Lower lobe of right lung (tissue), 2 donors: ENCODE measurements around the gene ST6GALNAC3. TPM values are rescaled to one million over a fixed set of nuclear protein-coding genes. Genes with fewer than 3 reads are reported as not detected.
A peak's percentile ranks its signal among the peaks of the same experiment; 100 is the strongest.

Source experiments
- ATAC-seq, 2 donors: fragments of 200-7000 bp; cut with Tn5 transposase; one replicate each; pipeline ENCODE4 v1.9.1; 2020 to 2022; ENCODE audit warnings: mild to moderate bottlenecking in 2 of 2, moderate library complexity in 2 of 2
- DNase-seq: peaks from one replicate; pipeline ENCODE4 v3.0.0-alpha.2; 2020
- H3K27ac ChIP-seq: fragments of 200-600 bp; one replicate; pipeline ENCODE4 v1.8.0; 2022
- H3K27me3 ChIP-seq: fragments of 200-600 bp; one replicate; pipeline ENCODE4 v1.8.0; 2022; ENCODE audit warnings: low read depth
- H3K36me3 ChIP-seq: fragments of 200-600 bp; one replicate; pipeline ENCODE4 v1.8.0; 2022; ENCODE audit warnings: mild to moderate bottlenecking
- H3K4me1 ChIP-seq: fragments of 200-600 bp; one replicate; pipeline ENCODE4 v1.8.0; 2022
- H3K4me3 ChIP-seq: fragments of 200-600 bp; one replicate; pipeline ENCODE4 v1.8.0; 2022; ENCODE audit warnings: mild to moderate bottlenecking
- H3K9me3 ChIP-seq: fragments of 200-600 bp; one replicate; pipeline ENCODE4 v1.8.0; 2022
- intact Hi-C: fragments of 100-400 bp; cut with DNase I; formaldehyde crosslinking; loops from one replicate; pipeline ENCODE4 v1.11.0; 2022
- total RNA-seq: library from RNA; stranded (reverse); fragmentation: NEBNext Ultra II Directional; extraction: Animal tissue kit (Norgen Biotek cat#: 25700); gene quantifications from one replicate; pipeline ENCODE4 v1.2.1, GENCODE V29; 2021
- TF ChIP-seq, protein P1 (sequence below): fragments of 200-600 bp; IDR thresholded peaks from one replicate; pipeline ENCODE4 v1.8.0; 2022; ENCODE audit warnings: antibody characterized with exemption, mild to moderate bottlenecking
- donor health status: DM: no; HTN: yes; CAD: no; lungs with severe emphysema.

The ST6GALNAC3 gene
- total RNA-seq, 1 donor from 2014 or later = 8.8 TPM

DNA sequence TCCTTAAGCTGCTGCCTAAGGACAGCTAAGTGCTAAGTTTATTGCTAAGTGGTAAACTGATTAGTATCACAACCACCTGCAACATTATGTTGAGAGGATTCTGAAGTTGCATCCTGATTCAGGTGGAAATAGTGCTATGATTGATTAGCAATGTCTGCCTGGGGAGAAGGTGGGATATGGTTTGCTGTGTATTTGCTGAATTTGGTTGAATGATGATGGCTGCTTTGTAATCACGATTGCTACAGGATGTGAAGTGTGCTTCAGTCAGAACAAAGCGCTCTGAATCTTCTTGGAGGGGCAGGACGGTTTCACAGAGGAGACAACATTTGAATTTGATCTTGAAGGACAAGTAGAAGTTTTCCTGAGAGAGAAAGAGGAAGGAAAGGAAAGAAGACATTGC, 226.0 kb downstream of the ST6GALNAC3 start:
- ATAC-seq = no peak
- TF ChIP-seq, protein P1, sequence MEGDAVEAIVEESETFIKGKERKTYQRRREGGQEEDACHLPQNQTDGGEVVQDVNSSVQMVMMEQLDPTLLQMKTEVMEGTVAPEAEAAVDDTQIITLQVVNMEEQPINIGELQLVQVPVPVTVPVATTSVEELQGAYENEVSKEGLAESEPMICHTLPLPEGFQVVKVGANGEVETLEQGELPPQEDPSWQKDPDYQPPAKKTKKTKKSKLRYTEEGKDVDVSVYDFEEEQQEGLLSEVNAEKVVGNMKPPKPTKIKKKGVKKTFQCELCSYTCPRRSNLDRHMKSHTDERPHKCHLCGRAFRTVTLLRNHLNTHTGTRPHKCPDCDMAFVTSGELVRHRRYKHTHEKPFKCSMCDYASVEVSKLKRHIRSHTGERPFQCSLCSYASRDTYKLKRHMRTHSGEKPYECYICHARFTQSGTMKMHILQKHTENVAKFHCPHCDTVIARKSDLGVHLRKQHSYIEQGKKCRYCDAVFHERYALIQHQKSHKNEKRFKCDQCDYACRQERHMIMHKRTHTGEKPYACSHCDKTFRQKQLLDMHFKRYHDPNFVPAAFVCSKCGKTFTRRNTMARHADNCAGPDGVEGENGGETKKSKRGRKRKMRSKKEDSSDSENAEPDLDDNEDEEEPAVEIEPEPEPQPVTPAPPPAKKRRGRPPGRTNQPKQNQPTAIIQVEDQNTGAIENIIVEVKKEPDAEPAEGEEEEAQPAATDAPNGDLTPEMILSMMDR = no peak
- intact Hi-C loops = no loop called here

DNA sequence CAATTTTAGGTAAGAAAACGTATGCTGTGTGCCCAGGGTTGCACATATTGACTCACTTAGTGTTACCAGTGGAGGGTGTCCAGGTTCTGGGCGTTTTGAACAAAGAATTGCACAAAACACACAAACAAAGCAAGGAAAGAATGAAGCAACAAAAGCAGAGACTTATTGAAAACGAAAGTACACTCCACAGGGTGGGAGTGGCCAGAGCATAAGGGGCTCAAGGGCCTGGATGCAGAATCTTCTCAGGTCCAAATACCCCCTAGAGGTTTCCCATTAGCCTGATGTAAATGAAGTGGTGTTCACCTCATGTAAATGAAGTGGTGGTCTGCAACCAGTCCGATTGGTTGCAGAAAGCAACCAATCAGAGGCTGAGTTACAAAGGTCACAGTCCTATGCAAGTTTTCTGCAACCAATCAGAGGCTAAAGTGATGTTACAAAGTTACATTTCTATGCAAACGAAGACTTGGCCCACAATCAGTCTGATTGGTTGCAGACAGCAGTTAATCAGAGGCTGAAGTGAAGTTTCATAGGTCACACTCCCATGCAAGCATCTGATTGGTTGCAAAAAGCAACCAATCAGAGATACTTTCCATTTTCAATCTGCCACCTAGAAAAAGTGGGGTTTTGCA, 228.3 kb downstream of the ST6GALNAC3 start:
- Histone ChIP-seq H3K9me3 (no peaks in the 10 kb centered on the region), H3K27me3 (no peaks in the 10 kb centered on the region), H3K4me3 (no peak overlapping the region), H3K27ac (no peak overlapping the region), H3K4me1 (no peaks in the 10 kb centered on the region), H3K36me3 (no peaks in the 10 kb centered on the region)
- ATAC-seq = peak; percentile 15 to 73
- TF ChIP-seq, protein P1 = no peak
- intact Hi-C loops = no loop called here
- no peak for DNase-seq

More for the DNA sequence above, 226.0 kb downstream of the ST6GALNAC3 start:
- DNase-seq = no peak
- Histone ChIP-seq H3K27ac (no peak overlapping the region), H3K27me3 (no peaks in the 10 kb centered on the region), H3K9me3 (no peaks in the 10 kb centered on the region), H3K4me3 (no peak overlapping the region), H3K36me3 (no peaks in the 10 kb centered on the region), H3K4me1 (no peaks in the 10 kb centered on the region)

DNA sequence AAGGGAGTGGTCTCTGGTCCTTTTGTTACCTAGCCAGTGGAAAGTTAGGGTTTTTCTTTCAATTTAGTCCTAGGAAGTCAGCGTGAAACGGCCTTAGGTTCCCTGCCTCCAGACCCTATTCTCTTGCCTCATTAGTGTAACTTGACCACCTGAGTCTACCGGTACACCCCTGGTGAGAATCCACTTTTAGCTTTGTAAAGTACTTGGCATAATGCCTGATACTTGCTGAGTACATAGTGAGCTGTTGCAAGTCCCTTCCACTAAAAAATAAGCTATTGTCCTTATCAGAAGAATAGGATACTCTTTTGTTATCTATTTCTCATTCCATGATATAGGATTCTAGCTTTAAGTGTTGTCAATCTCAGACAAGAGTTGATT, 228.8 kb downstream of the ST6GALNAC3 start:
- H3K4me3 ChIP-seq = no peak overlapping the region
- DNase-seq (no peak), ATAC-seq (peak; percentile 56 to 57)
- no peaks in the 10 kb centered on the region for H3K36me3 ChIP-seq
- H3K27me3 ChIP-seq = no peaks in the 10 kb centered on the region
- intact Hi-C loops = no loop called here
- H3K4me1 ChIP-seq = no peaks in the 10 kb centered on the region
- H3K9me3 ChIP-seq = no peaks in the 10 kb centered on the region
- no peak overlapping the region for H3K27ac ChIP-seq
- TF ChIP-seq, protein P1 = no peak

DNA sequence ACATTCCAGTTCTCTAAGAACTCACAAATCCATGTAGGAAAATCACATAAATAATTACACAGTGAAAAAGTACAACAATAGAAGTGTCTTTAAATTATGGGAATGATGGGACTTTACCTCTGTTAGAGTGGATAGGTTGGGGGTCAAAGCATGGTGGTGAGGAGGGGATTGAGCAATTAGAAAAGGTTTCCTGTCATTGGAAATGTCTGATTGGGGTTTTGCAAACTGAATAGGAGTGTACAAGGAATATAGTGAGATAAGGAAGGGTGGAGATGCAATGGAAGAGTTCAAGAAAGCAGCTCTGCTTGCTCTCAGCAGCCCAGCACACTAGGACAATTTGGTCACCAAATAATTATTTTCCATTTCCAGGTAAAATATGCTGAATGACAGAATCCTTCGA, 238.8 kb downstream of the ST6GALNAC3 start:
- no peaks in the 10 kb centered on the region for H3K27me3 ChIP-seq
- no peaks in the 10 kb centered on the region for H3K36me3 ChIP-seq
- DNase-seq (no peak), ATAC-seq (no peak)
- TF ChIP-seq, protein P1 = no peak
- H3K9me3 ChIP-seq = no peaks in the 10 kb centered on the region
- intact Hi-C loops = no loop called here
- H3K4me1 ChIP-seq = no peaks in the 10 kb centered on the region
- no peak overlapping the region for H3K4me3 ChIP-seq
- no peak overlapping the region for H3K27ac ChIP-seq

DNA sequence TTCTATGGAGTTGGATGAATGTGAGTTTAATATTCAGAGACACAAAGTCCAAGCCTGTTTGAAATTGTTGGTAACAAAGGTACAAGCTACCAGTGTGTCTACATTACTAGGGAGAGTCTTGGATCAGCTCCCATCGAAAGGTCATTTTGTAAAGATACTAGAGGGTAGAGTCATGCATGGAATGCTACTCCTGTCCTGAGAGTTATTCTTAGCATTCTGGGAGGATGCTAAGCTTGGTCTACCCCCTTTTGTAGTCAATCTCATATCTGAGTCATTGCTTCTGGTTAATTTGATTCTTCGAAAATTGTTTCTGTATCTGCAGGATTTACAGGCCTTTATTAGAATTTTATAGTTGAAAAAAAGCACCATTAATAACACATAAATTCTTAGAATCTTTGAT, 240.2 kb downstream of the ST6GALNAC3 start:
- Histone ChIP-seq H3K4me3 (no peak overlapping the region), H3K36me3 (no peaks in the 10 kb centered on the region), H3K4me1 (no peaks in the 10 kb centered on the region), H3K9me3 (no peaks in the 10 kb centered on the region), H3K27ac (no peak overlapping the region), H3K27me3 (no peaks in the 10 kb centered on the region)
- DNase-seq (no peak), ATAC-seq (peak in 1 of 2 donors; percentile 77)
- intact Hi-C loops = no loop called here
- TF ChIP-seq, protein P1 = no peak
